KMS-11 (cell line): ENCODE data around the gene DUSP5.

Source experiments
- H2AFZ ChIP-seq: fragments of 200-600 bp; sonication (generic); 2 replicates; pipeline ENCODE4 v1.6.1; 2016; ENCODE audit warnings: antibody characterized with exemption, mixed run types, low read depth
- H3K27ac ChIP-seq: fragments of 200-600 bp; sonication (generic); 2 replicates; pipeline ENCODE4 v1.6.1; 2016; ENCODE audit warnings: mild to moderate bottlenecking, mixed run types
- H3K27me3 ChIP-seq: fragments of 200-600 bp; sonication (generic); 2 replicates; pipeline ENCODE4 v1.6.1; 2017; ENCODE audit warnings: mild to moderate bottlenecking, low read depth, mixed run types, moderate library complexity; ENCODE audit not compliant: insufficient read depth
- H3K36me3 ChIP-seq: fragments of 200-600 bp; sonication (generic); 2 replicates; pipeline ENCODE4 v1.6.1; 2017; ENCODE audit warnings: mild to moderate bottlenecking, mixed run types; ENCODE audit not compliant: insufficient read depth
- H3K4me1 ChIP-seq: fragments of 200-600 bp; sonication (generic); 2 replicates; pipeline ENCODE4 v1.6.1; 2016; ENCODE audit warnings: mild to moderate bottlenecking, low read depth, mixed run types; ENCODE audit not compliant: poor library complexity, severe bottlenecking
- H3K4me2 ChIP-seq: fragments of 200-600 bp; sonication (generic); 2 replicates; pipeline ENCODE4 v1.7.0; 2016; ENCODE audit warnings: mild to moderate bottlenecking, mixed run types
- H3K4me3 ChIP-seq: fragments of 200-600 bp; sonication (generic); IDR thresholded peaks from 2 replicates; pipeline ENCODE4 v1.6.1; 2017; ENCODE audit warnings: low read depth, low read length, mixed read lengths; ENCODE audit not compliant: insufficient read depth
- H3K79me2 ChIP-seq: fragments of 200-600 bp; sonication (generic); 2 replicates; pipeline ENCODE4 v1.6.1; 2016; ENCODE audit warnings: low read depth, mixed run types; ENCODE audit not compliant: insufficient read depth
- H3K9ac ChIP-seq: fragments of 200-600 bp; sonication (generic); 2 replicates; pipeline ENCODE4 v1.6.1; 2016; ENCODE audit warnings: mild to moderate bottlenecking, mixed run types
- H4K20me1 ChIP-seq: fragments of 200-600 bp; sonication (generic); 2 replicates; pipeline ENCODE4 v1.6.1; 2016; ENCODE audit warnings: mild to moderate bottlenecking, mixed run types; ENCODE audit not compliant: insufficient read depth
- CTCF ChIP-seq: fragments of 200-600 bp; sonication (generic); conservative IDR thresholded peaks from 2 replicates; pipeline ENCODE4 v1.6.1; 2017; ENCODE audit warnings: low read depth, mild to moderate bottlenecking, antibody characterized with exemption, low read length, moderate library complexity, mixed read lengths

The DUSP5 gene

GRCh38 chr10:110549211-110549610, 51.5 kb downstream of the DUSP5 start:
- Histone ChIP-seq H3K4me3 (no peak overlapping the region), H3K4me1 (peaks cover 22% of the 10 kb centered on the region), H3K4me2 (no peak overlapping the region), H3K79me2 (no peaks in the 10 kb centered on the region), H4K20me1 (no peaks in the 10 kb centered on the region), H3K27ac (no peak overlapping the region), H2AFZ (no peak overlapping the region), H3K27me3 (no peaks in the 10 kb centered on the region), H3K9ac (no peak overlapping the region), H3K36me3 (no peaks in the 10 kb centered on the region)
- no peak for TF ChIP-seq CTCF

DNA sequence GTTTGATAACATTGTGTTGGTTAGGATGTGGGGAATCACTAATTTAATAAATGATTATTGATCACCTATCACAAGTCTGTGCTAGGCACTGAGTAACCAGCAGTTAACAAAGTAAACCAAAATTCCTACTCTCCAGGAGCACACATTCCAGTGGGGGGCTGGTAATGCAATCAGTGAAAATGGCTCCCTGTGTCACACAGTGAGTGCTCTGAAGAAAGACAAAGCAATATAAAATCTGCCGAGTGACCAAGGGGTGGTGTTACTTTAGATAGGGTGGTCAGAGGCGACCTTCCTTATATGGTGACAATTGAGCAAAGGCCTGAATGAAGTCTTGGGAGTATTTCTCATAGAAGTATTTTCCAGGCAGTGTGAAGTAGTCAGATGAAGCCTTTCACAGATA, 56.2 kb downstream of the DUSP5 start:
- no peaks in the 10 kb centered on the region for H3K79me2 ChIP-seq
- H3K4me3 ChIP-seq: no peak overlapping the region
- no peaks in the 10 kb centered on the region for H3K36me3 ChIP-seq
- no peak overlapping the region for H2AFZ ChIP-seq
- H3K9ac ChIP-seq: no peak overlapping the region
- no peak overlapping the region for H3K27ac ChIP-seq
- no peak overlapping the region for H3K4me2 ChIP-seq
- H3K4me1 ChIP-seq: peaks cover 6% of the 10 kb centered on the region
- H3K27me3 ChIP-seq: no peaks in the 10 kb centered on the region
- H4K20me1 ChIP-seq: no peaks in the 10 kb centered on the region
- TF ChIP-seq CTCF: no peak

DNA sequence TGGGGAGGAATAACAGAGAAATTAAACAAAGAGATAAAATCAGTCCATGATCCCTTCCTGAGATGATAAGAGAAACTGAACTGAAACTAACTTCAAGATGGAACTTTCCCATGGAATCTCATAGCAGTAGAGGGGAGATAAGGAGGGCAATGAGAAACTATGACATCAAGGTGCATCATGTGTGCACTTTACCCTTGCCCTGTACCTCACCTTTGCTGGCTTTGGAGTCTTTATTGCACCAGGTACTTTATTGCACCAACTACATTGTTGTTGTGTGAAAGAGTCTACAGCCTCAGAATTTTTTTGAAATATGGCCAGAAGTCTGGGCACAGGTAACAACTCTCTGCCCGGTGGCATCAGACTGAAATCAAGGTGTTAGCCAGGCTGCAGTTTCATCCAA, 58.6 kb downstream of the DUSP5 start:
- no peak overlapping the region for H3K27ac ChIP-seq
- TF ChIP-seq CTCF: no peak
- H2AFZ ChIP-seq: no peak overlapping the region
- no peak overlapping the region for H3K9ac ChIP-seq
- no peaks in the 10 kb centered on the region for H3K27me3 ChIP-seq
- H3K4me3 ChIP-seq: no peak overlapping the region
- H4K20me1 ChIP-seq: no peaks in the 10 kb centered on the region
- H3K4me2 ChIP-seq: no peak overlapping the region
- H3K4me1 ChIP-seq: peaks cover 6% of the 10 kb centered on the region
- H3K36me3 ChIP-seq: no peaks in the 10 kb centered on the region
- H3K79me2 ChIP-seq: no peaks in the 10 kb centered on the region

DNA sequence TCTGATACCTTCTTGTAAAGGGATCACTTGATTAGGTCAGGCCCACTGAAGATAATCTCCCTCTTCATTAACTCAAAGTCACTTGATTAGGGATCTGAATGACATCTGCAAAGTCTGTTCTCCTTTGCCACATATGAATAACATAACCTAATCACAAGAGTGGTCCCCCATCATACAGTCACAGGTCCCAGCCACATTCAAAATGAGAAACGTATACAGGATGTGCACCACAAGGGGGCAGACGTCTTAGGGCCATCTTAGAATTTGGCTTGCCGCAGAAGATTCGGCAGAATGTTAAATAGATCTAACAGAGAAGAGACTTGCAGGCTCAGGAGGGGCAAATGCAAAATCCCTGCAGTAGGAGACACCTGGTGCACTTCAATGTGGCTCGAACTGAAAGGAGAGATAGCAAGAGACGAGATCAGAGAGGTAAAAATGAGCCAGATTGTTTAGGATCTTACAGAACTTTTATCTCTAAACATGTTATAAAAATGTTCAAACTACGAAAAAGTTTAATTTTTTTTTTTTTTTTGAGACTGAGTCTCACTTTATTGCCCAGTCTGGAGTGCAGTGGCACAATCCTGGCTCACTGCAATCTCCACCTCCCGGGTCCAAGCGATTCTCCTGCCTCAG, 59.4 kb downstream of the DUSP5 start:
- Histone ChIP-seq H3K4me1 (peaks cover 6% of the 10 kb centered on the region), H3K79me2 (no peaks in the 10 kb centered on the region), H3K27me3 (no peaks in the 10 kb centered on the region), H3K9ac (no peak overlapping the region), H3K27ac (no peak overlapping the region), H3K4me2 (no peak overlapping the region), H3K36me3 (no peaks in the 10 kb centered on the region), H4K20me1 (no peaks in the 10 kb centered on the region), H2AFZ (no peak overlapping the region), H3K4me3 (no peak overlapping the region)
- TF ChIP-seq CTCF: peak; percentile 69
